HG02852 (cell line): ENCODE measurements around the gene CMSS1.

Source experiments
- ATAC-seq: cut with Tn5 transposase; IDR thresholded peaks from one replicate; pipeline ENCODE4 v1.9.1; 2021; ENCODE audit warnings: mild to moderate bottlenecking, moderate library complexity; ENCODE audit not compliant: unreplicated experiment

The CMSS1 gene

GRCh38 chr3:99896482-99896881 is 78.8 kb downstream of the CMSS1 start:
- no peak for ATAC-seq

- no peak for ATAC-seq
Measured at GRCh38 chr3:99899603-99900002, 81.9 kb downstream of the CMSS1 start.

GRCh38 chr3:99900248-99900647 is 82.6 kb downstream of the CMSS1 start:
- ATAC-seq, result no peak

- ATAC-seq, result no peak
Measured at GRCh38 chr3:99901200-99901926, 83.7 kb downstream of the CMSS1 start.

GRCh38 chr3:99902091-99902490 is 84.4 kb downstream of the CMSS1 start:
- ATAC-seq, result no peak

- ATAC-seq, result no peak
Measured at GRCh38 chr3:99903869-99904268, 86.2 kb downstream of the CMSS1 start.

- no peak for ATAC-seq
Measured at GRCh38 chr3:99907959-99908544, 90.4 kb downstream of the CMSS1 start.

- ATAC-seq, result no peak
Measured at GRCh38 chr3:99909714-99910495, 92.2 kb downstream of the CMSS1 start.

- no peak for ATAC-seq
Measured at GRCh38 chr3:99910752-99911290, 93.2 kb downstream of the CMSS1 start.

- ATAC-seq, result no peak
Measured at GRCh38 chr3:99911433-99911832, 93.8 kb downstream of the CMSS1 start.

GRCh38 chr3:99915906-99916432 is 98.3 kb downstream of the CMSS1 start:
- ATAC-seq, result no peak

GRCh38 chr3:99918715-99919114 is 101.1 kb downstream of the CMSS1 start:
- ATAC-seq, result no peak

GRCh38 chr3:99919694-99920093 is 102.0 kb downstream of the CMSS1 start:
- ATAC-seq, result no peak

- no peak for ATAC-seq
Measured at GRCh38 chr3:99920481-99921376, 103.1 kb downstream of the CMSS1 start.

GRCh38 chr3:99921377-99921695 is 103.7 kb downstream of the CMSS1 start:
- ATAC-seq, result no peak

- ATAC-seq, result no peak
Measured at GRCh38 chr3:99921986-99922385, 104.3 kb downstream of the CMSS1 start.

- no peak for ATAC-seq
Measured at GRCh38 chr3:99923873-99924272, 106.2 kb downstream of the CMSS1 start.

GRCh38 chr3:99925584-99926230 is 108.0 kb downstream of the CMSS1 start:
- no peak for ATAC-seq

GRCh38 chr3:99927671-99928457 is 110.2 kb downstream of the CMSS1 start:
- no peak for ATAC-seq
